Stimulated activated CD4-positive, alpha-beta T cell treated with anti-CD3 and anti-CD28 coated beads, Interleukin-4, amount 100 ng/mL, for 24 hours (primary cell): ENCODE data around the gene SOX21.

Source experiments
- DNase-seq: peaks from one replicate; pipeline ENCODE4 v3.0.0-alpha.2; 2020

SOX21 gene

DNA sequence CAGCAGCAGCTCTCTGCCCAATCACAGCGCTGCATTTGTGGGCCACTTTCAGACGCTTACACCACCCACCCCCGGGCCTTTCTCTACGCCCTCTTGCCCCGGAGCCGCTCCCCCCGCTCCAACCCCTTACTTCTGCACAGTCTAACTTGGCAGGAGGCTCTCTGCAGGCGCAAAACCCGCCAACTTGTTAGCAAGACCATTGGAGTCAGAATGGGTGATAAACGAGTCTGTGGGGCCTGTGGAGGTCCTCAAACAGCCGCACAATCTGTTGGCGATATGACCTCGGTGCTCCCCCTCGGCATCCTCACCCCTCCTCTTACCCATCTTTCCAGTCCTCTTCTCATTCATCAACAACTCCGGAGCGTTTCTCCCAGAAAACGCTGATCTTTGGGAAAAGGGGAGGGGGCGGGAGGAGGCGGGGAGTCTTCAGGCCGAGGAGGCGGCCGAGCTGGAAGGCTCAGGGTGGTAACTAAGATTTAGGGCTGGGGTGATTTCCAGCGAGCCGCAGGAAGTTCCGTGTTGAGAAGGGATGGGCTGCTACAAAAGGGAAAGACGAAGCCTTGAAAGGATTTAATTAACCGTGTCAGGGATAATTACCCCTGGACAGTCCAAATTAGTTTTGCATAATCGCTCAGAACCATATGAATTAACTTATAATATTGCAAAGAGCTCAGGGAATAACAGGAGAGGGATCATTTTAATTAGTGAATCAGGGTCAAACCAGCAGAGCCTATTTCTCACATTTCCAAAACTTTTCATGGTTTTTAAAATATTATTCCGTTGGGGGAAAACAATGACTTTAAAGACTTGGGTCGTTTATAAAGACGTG lies 4.1 kb downstream of the SOX21 start:
- DNase-seq, result no peak

DNA sequence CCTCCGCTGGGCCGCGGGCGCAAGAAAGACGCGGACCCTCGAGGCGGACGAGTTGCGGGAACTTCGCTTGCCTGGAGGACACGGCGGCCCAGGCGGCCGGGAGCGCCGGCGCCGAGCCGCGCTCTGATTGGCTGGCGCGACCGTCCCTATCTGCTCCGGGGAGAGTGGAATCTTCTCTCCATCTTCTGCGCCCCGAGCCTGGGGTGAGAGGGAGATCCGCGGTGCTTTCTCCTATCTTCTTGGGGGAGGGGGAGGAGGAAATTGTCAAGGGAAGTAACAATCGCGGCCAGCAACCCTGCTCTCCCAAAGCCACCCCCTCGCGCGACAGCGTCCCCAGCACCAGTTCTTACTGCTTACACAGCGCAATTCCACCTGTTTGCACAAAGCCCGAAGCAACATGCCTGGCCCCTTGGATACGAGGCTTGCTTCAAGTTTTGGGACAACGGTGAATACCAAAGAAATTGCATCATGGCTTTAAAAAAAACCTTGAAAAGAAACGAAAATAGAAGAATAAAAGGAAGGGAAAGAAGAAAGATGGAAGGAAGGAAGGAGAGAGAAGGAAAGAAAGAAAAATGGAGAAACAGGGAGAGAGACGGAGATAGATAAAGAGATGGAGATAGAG lies 4.8 kb downstream of the SOX21 start:
- DNase-seq, result no peak

DNA sequence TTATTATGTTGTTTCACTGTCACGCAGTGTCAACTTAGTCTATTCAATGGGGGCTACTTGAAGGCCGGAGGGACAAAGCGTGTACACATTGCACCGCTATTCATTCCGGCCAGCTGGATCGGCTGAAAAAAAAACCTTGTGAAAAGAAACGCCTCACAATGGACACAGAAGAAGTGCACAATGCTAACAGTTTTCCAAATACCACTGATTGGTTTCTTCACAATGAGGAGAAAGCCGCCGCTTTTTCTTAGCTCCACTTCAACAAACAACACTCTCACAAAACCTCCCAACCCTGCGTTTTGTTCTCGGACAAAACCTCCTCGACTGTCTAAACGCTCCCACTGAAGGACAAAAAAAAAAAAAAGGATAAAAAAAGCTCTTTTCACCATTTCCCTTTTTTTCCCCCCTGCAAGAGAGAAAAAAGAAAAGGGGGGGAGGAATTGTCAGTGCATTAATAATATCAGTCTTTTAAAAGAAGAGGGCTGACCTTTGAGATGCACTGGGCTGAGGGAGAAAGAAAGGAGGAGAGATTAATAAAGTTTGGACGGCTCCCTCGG lies 5.4 kb downstream of the SOX21 start:
- no peak for DNase-seq

DNA sequence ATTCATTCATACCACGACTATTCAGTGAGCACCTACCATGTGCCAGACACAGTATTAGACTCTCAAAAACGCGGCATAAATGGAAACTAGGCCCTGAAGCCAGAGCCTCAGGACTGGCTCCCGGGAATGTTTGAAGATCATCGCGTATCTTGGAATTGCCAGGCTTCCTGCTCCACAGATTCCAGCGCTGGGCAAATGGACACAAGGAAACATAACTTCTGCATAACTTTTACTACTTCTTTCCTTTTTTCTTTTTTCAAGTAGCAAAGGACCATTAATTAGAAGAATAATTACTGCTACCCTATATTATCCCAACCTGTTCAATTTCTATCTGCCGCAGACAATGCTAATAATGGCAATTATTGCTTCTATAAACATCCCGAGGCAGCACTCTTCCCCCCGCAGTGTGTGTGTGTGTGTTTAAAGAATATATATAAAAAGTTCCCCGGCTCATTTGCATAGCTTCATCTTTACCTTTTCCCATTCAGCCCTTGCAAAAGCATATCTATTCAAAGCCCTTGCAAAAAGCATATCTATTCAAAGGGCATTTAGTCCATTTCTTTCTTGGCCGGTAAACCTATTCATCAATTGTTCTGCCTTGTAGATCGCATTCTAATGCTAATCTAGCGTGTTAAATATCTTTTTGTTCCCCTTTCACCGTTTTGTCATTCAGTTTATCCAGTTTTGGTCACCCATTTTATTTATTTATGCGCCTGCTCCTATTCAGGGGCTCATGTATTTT lies 6.1 kb downstream of the SOX21 start:
- no peak for DNase-seq

DNA sequence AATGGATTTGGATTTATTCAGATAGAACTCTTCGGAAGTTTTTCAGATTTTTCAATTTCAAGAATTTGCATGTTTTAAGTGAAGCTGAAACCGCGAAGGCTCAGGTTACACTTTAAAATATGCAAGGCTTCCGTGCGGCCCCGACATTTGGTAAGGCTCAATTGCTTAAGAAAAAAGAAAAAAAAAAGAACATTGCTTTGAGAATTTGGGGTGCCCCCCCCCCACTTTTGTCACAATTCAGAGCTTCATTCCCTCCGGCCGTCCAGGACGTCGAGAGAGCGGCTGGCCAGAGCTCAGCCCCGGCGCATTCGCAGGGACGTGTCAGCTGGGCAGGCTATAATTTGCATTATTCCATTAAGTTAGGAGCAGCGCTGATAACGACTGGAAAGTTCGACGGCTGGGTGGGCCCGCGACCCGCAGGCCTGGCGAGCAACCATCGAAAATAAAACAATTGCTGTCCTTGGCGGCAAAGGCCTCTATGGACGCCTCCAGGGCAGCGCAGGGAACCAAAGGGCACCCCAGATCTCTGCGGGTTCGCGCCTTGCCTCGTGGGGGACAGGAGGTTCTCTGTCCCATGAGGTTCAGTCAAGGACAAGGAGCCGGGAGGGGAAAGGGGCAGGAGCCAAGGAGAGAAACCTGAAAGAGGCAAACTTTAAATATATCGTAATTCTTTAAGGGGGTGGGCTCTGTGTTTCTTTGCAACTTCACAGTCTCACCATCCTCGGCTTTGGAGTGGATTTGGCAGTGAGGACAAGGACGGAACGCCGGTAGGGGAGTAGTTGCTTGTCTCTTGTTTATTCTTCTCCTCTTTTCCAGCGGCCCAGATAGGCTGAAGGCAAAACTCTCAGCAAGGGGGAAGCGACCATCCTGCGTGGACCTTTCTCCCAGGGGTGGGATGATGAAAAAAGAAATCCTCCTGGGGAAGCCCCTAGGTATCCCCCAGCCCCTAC lies 7.0 kb downstream of the SOX21 start:
- DNase-seq, result no peak

DNA sequence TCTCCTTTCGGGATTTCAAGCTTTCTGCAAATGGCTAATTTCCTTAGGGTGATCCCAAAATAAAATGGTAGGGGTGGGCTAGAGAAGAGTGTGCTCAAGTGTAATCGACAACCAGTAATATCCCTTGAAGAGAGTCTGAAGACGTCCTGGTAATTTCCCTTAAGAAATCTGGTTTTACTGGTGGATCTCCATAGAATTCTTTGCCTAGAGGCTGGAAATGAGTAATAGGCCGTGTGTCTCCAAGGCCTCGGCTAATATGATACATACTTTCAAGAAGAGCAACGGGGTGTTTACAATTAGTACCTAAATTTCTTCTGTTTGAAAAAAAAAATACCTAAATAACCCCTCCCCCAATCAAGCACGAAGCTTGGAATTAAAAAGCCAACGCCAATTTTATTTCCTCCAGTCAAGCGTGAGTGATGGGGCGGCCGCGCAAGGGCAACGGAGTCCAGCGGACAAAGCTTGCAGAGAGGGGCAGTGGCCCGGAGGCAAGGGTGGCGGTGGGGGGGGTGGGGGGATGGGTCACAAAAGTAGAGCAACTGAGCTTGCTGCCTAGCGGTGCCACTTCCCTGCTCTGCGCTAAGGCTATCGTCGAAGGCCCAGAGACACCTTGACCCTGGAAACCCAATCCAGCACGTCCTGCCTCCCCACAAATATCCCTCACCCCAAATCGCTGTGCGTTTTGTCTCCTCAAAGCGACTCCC lies 7.8 kb downstream of the SOX21 start:
- no peak for DNase-seq

DNA sequence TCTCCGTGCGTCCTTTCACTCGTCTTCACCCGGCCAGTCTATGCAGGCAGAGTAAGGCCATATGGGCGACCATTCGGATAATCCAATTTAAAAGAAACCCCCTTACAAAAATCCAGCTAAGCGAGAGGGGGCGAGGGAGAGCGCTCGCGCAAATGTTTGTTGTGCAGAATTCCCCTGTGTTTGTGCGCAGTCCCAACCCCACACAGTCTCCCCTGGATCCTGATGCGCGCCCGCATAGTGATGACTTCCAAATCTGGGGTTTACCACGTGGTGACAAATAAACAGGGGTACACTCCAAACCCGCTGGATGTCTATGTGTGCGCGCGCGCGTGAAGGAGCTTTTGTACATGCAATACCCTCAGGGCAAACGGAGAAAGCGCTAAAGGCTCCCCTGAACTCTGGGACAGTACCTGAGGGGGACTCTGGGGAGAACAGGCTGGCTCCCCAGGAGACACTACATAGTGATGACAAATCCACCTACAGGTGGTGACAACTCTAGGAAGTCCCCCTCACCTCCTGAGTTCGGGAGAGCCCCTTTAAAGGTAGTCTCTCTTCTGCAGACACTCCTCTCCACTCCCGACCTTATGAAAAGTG lies 8.5 kb downstream of the SOX21 start:
- DNase-seq, result no peak

DNA sequence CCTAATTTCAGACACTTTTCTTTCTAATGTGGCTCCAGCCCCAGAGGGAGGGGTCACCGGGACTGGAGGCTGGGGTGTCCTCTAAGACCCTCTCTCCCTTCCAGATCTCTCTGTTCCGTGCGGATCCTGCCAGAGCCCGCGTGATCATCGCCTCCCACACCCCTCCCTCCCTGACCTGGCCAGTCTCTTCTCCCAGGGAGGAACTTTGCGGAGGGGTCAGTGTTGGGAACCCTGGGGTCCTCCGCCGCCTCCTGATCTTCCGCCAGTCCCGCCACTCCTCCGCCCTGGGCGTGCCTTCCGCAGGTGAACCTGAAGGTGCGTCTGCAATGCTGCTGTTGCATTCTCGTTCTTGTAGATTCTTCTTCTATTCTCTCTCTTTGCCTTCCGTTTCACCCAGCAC lies 9.1 kb downstream of the SOX21 start:
- no peak for DNase-seq

DNA sequence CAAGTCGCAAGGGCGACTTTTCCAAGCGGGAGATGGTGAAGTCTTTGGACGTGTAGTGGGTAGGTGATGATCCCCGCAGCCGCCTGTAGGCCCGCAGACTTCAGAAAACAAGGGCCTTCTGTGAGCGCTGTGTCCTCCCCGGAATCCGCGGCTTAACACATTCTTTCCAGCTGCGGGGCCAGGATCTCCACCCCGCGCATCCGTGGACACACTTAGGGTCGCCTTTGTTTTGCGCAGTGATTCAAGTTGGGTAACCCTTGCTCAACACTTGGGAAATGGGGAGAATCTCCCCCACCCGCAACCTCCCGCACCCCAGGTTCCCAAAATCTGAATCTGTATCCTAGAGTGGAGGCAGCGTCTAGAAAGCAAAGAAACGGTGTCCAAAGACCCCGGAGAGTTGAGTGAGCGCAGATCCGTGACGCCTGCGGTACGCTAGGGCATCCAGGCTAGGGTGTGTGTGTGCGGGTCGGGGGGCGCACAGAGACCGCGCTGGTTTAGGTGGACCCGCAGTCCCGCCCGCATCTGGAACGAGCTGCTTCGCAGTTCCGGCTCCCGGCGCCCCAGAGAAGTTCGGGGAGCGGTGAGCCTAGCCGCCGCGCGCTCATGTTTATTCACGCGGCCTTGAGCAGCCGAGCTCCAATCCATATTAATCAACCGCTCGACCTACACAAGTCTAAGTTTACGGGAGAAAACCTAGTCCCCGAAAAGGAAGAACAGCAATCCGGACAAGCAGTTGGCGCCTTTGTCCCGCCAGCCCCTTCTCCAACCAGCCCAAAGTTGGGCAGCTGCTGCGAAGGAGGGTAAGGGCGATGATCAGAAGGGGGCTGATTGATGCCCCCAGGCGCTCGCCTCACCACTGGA lies 9.9 kb downstream of the SOX21 start:
- DNase-seq, result no peak

DNA sequence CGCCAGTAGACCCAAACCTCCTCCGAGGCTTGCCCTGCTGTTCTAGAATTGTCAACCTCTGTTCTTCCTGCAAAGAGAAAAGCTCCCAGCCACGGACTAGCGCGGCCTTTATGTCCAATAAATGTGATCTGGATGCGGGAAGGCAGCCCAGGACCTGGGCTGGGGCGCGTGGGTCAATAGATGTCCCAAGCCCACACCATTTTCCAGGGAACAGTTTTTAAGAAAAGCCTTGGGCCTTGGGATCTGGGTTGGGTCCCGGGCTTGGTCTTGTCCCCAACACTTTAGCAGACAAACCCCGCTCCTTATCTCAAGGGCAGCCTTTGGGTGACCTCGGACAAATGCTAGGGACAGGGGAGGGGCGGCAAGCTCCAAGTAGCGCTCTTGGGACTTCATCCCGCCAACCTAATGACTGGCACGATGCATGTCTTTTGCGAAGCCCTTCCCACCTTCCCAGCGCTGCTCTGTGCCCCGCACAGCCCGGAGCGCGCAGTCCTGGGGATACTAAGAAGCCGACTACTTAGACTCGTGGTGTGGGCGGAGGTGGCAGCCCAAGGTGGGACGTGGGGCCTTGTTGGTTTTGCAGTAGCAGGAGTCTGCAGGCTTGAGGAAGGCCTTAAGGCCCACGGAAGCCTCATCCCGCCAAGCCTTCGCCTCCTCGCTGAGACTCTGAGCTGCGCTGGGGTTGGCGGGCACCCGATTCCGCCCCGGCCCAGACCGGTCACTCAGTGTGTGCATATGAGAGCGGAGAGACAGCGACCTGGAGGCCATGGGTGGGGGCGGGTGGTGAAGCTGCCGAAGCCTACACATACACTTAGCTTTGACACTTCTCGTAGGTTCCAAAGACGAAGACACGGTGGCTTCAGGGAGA lies 10.8 kb downstream of the SOX21 start:
- no peak for DNase-seq

DNA sequence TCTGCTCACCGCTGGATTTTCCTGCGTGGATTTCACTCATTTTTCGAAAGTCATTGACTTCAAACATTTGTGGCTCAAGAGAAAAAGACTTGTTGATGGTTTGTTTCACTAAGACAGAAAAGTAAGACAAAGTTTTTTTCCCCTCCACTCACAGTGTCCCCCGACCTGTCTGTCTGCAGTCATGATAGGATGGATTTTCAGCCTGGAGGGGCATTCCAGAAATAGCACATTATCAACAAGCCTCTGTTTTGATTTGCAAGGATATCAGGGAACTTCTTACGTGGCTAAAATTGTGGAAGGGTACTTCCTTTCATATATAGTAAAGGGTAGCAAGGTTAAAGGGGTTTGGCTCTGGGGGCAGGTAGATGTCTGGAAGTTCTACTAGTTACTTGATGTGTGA lies 11.8 kb downstream of the SOX21 start:
- DNase-seq, result no peak

DNA sequence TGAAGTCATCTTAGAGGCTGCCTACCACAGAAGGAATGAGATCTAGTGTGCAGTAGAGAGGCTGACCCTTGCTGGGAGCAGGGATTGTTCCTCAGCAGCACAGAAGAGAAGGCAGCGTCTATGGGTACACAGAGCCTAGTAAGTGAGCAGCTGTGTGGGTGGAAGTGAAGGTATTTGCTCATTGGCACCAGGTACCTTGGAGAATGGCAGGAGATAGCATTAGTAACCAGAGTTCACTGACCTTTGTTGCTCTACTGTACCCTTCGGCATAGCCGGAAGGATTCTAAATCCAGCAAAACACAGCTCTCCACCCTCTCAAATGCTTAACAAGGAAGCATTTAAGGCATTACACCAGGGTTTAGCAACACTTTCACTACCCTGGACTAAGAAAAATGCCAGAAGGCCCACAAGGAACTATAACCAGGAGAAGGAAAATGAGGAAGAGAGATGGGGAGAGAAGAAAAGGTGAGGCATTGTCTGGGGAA lies 12.3 kb downstream of the SOX21 start:
- no peak for DNase-seq

DNA sequence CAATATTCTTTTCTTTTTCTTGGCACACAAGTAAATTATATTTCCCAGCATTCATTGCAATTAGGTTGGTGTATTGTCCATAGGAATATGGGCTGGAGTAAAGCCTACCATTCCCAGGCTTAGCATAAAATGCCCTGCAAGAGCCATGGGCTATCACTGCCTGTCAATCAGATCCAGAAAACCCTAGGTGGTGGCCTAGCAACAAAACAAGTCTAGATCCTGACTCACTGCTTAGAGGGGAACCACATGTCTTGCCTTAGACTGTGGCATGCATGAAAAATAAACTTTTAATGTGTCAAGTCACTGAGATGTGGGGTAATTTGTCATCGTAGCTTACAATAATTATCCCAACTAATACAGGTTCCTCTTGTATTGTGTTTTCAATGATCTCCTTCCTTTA lies 16.2 kb downstream of the SOX21 start:
- no peak for DNase-seq

DNA sequence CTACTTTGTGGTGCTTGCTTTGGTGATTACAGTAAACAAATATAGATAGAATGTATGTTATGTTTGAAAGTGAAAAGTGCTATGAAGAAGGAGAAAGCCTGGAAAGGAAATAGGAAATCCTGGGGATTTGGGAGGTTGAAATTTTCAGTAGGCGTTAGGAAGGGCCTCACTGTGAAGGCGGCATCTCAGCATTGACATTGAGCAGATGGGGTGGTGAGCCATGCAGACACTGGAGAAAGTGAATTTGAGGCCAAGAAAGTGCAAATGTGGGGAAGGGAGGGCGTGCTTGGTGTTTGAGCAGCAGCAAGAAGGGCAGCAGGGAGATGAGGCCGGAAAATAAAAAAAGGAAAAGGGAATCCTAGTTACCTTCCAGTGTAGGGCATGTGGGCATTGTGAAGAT lies 20.3 kb downstream of the SOX21 start:
- no peak for DNase-seq

DNA sequence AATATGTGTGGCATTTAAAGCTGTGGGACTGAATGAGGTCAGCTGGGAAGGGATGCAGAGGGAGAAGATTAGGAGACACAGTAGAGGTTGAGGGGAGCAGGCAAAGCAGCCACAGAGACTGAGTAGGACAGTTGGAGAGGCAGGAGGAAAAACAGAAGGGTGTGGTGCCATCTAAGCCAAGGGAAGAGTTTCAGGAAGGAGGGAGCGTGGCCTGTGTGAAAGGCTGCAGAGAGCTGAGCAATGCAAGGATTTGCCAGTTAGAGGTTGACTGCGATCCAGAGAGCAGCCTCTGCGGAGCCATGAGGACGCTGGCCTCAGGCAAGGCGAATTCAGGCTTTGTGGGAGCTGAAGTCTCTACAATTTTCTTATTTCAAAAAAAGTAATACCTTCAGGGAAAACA lies 28.9 kb downstream of the SOX21 start:
- DNase-seq, result no peak

DNA sequence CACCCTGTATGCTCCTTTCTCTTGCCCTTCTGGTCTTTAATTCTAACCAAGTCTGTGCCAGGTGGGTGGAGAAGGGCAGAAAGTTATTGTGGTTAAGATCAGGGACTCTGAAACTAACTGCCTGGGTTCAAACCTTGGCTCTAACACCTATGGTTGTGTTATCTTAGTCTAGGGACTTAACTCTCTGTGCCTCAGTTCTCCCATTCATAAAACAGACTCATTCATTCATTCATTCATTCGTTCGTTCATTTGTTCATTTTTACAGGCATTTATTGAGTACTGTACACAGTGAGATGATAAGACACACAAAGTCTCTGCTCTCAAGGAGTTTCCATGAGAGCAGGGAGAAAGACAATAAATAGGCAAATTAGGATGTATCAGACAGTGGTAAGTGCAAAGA lies 30.1 kb downstream of the SOX21 start:
- no peak for DNase-seq

DNA sequence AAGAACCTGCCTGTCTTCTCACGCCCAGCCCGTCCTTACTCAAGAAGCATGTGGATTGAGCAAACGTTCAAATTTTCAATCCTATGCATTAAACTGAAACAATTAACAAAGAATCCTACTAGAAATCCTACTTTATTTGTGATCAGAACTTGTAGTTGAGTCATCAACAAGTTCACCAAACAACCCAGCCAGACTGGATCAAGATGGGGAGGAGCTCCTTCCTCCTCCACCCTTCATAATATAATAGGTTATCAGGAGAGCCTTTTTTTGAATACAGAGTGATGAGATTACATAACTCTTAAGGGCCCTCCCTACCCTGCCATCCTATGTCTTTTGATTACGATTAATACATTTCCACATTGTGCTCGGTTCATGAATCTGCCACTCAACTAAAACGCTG lies 32.7 kb downstream of the SOX21 start:
- DNase-seq, result no peak

DNA sequence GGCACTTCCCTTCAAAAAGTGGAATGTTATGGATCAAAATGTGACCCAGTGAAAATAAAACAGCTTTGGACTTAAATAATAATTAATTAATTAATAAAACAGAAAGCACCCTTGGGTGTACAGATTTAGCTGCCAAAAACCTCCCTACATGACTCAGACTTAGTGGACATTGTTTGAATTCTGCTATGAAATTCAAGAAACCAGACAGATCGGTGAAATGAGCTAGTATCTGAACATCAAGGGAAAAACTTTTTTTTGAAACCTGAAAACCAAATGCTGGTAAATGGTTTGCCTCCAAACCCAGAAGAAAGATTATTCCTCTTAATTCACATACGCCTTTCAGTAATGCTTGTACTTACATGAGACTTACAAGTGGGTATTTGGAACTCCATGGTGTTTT lies 33.5 kb downstream of the SOX21 start:
- no peak for DNase-seq

DNA sequence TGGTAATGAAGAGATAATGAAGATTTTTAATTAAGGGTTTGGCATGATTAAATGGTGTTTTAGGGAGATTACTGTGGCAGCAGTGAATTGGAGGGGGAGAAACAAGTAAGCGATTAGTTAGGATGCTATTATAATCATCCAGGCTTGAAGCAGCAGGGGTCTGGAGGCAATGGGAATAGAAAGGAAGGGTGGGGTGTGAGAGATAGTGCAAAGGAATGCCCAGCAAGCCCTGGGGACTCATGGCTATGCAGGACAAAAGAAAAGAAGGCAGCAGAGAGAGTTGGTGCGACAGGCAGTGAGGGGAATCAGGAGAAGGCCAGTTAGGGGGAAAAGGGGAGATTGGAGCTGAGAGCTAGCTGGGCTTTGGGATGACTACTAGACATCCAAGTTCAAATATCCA lies 34.5 kb downstream of the SOX21 start:
- no peak for DNase-seq
